Colonic mucosa (tissue), 4 donors: ENCODE data around the gene RPL4. TPM values are rescaled to one million over a fixed set of nuclear protein-coding genes. Genes with fewer than 3 reads are reported as not detected.

ENCODE experiments used
- DNase-seq: peaks from one replicate; pipeline ENCODE4 v3.0.0-alpha.2; 2020
- H3K27ac ChIP-seq: fragments of 200-600 bp; one replicate; pipeline ENCODE4 v1.8.0; 2021
- H3K27me3 ChIP-seq: fragments of 200-600 bp; one replicate; pipeline ENCODE4 v1.8.0; 2021
- H3K36me3 ChIP-seq: fragments of 200-600 bp; one replicate; pipeline ENCODE4 v1.8.0; 2021
- H3K4me1 ChIP-seq: fragments of 200-600 bp; one replicate; pipeline ENCODE4 v1.8.0; 2021; ENCODE audit warnings: mild to moderate bottlenecking
- H3K4me3 ChIP-seq: fragments of 200-600 bp; one replicate; pipeline ENCODE4 v1.8.0; 2021
- H3K9ac ChIP-seq, 2 donors: one replicate each; pipeline ENCODE4 v1.7.0; 2013; ENCODE audit warnings: control low read depth in 2 of 2, low read depth in 2 of 2, low read length in 2 of 2
- H3K9me3 ChIP-seq: fragments of 200-600 bp; one replicate; pipeline ENCODE4 v1.8.0; 2021
- intact Hi-C: fragments of 100-400 bp; cut with DNase I; formaldehyde crosslinking; loops from one replicate; pipeline ENCODE4 v1.14.1; 2022
- total RNA-seq, 2 donors: library from RNA; stranded (reverse); fragmentation: NEBNext Ultra II Directional in 1 of 2; extraction: Animal tissue kit (Norgen Biotek cat#: 25700) in 1 of 2; gene quantifications; one replicate each; pipeline ENCODE4 v1.2.1, GENCODE V29; 2021
- TF ChIP-seq, protein P1 (sequence below): fragments of 200-600 bp; IDR thresholded peaks from one replicate; pipeline ENCODE4 v1.8.0; 2022; ENCODE audit warnings: antibody characterized with exemption, mild to moderate bottlenecking
- donor health status: healthy.
- donor health status: DM: no; HTN: no; CAD: no.
- donor health status: DM: no; HTN: no; CAD: no.

RPL4 gene
- total RNA-seq, 2 donors from 2014 or later: 1,582 to 1,802 TPM

DNA sequence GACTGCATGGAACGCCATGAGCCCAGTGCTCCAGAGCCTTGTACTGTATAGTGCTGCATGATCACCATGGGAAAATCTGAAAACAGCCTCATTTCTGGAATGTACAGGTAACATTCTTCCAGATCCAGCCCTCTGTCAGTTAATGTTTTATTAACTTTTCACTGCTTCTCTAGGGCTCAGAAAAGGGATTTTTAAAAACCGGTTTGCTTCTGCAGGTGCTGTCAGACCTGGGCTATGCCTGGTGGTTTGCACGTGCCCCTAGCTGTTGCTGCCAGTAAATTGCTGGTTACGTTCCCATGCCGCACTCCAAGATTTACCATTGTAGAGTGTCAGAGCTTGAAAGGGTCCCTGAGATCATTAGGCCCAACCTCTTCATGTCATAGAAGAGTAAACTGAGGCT is 16.1 kb downstream of the RPL4 start:
- intact Hi-C loops: no loop called here
- H3K27ac ChIP-seq: no peak overlapping the region

DNA sequence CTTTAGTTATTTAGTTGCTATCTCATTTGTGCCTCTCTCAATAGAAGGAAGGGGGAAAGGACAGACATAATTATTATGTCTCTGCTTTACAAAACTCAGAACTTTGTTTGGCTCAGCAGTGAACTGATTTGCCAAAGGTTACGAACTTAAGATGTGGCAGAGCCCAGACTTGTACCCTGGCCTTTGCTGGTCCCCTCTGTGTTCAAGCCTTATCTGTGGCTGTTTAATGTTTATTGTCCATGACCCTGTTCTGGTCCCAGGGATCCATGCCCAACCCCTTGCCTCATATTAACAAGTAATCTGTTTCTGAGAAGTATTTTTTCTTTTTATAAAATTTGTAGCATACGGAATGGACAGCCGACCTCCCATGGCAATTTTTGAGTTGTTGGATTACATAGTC is 17.8 kb downstream of the RPL4 start:
- H3K36me3 ChIP-seq: no peaks in the 10 kb centered on the region
- H3K9ac ChIP-seq: no peak overlapping the region
- no peak overlapping the region for H3K4me3 ChIP-seq
- DNase-seq: no peak
- intact Hi-C loops: no loop called here
- H3K27ac ChIP-seq: no peak overlapping the region
- H3K4me1 ChIP-seq: peaks cover 3% of the 10 kb centered on the region
- H3K27me3 ChIP-seq: no peaks in the 10 kb centered on the region
- TF ChIP-seq, protein P1, sequence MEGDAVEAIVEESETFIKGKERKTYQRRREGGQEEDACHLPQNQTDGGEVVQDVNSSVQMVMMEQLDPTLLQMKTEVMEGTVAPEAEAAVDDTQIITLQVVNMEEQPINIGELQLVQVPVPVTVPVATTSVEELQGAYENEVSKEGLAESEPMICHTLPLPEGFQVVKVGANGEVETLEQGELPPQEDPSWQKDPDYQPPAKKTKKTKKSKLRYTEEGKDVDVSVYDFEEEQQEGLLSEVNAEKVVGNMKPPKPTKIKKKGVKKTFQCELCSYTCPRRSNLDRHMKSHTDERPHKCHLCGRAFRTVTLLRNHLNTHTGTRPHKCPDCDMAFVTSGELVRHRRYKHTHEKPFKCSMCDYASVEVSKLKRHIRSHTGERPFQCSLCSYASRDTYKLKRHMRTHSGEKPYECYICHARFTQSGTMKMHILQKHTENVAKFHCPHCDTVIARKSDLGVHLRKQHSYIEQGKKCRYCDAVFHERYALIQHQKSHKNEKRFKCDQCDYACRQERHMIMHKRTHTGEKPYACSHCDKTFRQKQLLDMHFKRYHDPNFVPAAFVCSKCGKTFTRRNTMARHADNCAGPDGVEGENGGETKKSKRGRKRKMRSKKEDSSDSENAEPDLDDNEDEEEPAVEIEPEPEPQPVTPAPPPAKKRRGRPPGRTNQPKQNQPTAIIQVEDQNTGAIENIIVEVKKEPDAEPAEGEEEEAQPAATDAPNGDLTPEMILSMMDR: no peak
- no peaks in the 10 kb centered on the region for H3K9me3 ChIP-seq

More for the DNA sequence above, 16.1 kb downstream of the RPL4 start:
- Histone ChIP-seq H3K27me3 (no peaks in the 10 kb centered on the region), H3K4me1 (peaks cover 3% of the 10 kb centered on the region), H3K9me3 (no peaks in the 10 kb centered on the region), H3K9ac (no peak overlapping the region), H3K4me3 (no peak overlapping the region), H3K36me3 (no peaks in the 10 kb centered on the region)
- TF ChIP-seq, protein P1: no peak
- no peak for DNase-seq

DNA sequence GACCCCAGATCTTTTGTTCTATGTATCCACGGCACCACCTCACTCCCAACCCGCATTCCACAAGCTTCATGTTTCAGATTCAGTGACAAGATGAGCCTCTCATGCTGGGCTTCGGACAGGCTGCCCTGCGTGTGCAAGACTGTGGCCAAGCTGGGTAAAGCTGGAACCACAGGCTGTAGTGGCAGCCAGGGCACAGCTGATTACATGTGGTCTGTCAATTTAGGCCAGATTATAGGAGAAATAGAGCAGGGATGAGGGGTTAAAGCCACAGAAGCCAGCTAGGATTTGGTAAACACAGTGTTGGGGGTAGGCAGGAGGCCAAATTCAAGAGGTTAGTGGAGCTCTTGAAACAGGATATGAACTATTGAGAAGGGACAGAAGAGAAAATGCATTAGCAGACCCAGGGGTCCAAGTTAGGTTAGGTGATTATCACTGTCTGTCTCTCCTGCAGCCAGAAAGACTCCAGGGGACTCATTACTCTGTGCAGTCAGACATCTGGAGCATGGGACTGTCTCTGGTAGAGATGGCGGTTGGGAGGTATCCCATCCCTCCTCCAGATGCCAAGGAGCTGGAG is 20.0 kb downstream of the RPL4 start:
- Histone ChIP-seq H3K27me3 (no peaks in the 10 kb centered on the region), H3K4me3 (no peak overlapping the region), H3K9ac (no peak overlapping the region), H3K9me3 (no peaks in the 10 kb centered on the region), H3K4me1 (no peaks in the 10 kb centered on the region), H3K27ac (no peak overlapping the region), H3K36me3 (no peaks in the 10 kb centered on the region)
- intact Hi-C loops: no loop called here
- no peak for DNase-seq
- TF ChIP-seq, protein P1: no peak

DNA sequence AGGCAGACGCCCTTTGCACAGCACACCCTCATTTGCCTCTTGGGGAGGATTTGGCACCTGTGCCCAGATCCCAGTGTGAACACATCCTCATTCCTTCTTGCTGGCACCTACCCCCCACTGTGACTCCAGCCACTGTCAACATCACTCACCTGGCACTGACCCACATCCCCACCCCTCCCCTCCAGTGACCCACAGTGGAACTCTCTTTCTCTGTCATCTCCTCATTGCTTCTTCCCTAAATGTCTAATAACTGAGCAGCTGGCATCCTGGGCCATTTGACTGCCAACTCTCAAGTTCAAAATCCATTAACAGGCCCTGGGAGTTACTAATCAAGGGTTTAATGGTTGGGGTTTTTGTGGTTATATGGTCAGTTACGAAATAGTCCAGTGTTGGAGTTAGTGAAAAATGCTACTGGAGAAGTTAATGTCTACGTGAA is 21.5 kb downstream of the RPL4 start:
- DNase-seq: no peak
- no peaks in the 10 kb centered on the region for H3K36me3 ChIP-seq
- no peak overlapping the region for H3K9ac ChIP-seq
- TF ChIP-seq, protein P1: no peak
- no peaks in the 10 kb centered on the region for H3K4me1 ChIP-seq
- H3K27ac ChIP-seq: no peak overlapping the region
- intact Hi-C loops: no loop called here
- H3K9me3 ChIP-seq: no peaks in the 10 kb centered on the region
- no peak overlapping the region for H3K4me3 ChIP-seq
- no peaks in the 10 kb centered on the region for H3K27me3 ChIP-seq

DNA sequence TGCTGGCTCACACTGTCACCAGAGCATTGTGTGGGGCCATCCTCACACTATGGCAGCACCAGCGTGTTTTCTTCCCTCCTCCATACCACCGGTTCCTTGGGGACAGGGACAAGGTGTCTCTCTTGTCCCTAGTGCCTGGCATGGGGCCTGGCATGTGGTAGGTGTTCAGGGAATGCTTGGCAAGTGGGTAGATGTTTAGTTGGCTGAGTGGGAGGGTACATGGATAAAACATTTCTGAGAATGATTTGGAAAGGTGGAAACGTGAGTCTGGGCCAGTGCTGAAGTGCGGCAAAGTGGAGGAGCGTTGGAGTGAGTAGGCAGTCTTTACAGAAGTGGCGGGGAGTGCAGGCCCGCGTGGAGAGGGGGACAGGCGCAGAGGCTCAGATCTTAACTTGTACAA is 22.1 kb downstream of the RPL4 start:
- DNase-seq: no peak
- Histone ChIP-seq H3K4me1 (no peaks in the 10 kb centered on the region), H3K9me3 (no peaks in the 10 kb centered on the region), H3K36me3 (no peaks in the 10 kb centered on the region), H3K9ac (no peak overlapping the region), H3K4me3 (no peak overlapping the region), H3K27ac (no peak overlapping the region), H3K27me3 (no peaks in the 10 kb centered on the region)
- TF ChIP-seq, protein P1: no peak
- intact Hi-C loops: no loop called here
